Glutamatergic neuron (in vitro differentiated cells): ENCODE data around the gene SDC3. TPM values are rescaled to one million over a fixed set of nuclear protein-coding genes. Genes with fewer than 3 reads are reported as not detected.
"Not testable (repeated sequence)": the region's sequence is repeated elsewhere in the genome, so short reads cannot be mapped to it uniquely, and the experiment has no call there.

Experiments used
- DNase-seq: peaks from one replicate; pipeline ENCODE4 v3.0.0; 2022
- H3K27ac Mint-ChIP-seq: one replicate; pipeline ENCODE4 v1.8.0; 2020; ENCODE audit warnings: mild to moderate bottlenecking, mixed read lengths, inconsistent platforms; ENCODE audit not compliant: unreplicated experiment
- H3K27me3 Mint-ChIP-seq: one replicate; pipeline ENCODE4 v1.8.0; 2020; ENCODE audit warnings: mild to moderate bottlenecking, moderate library complexity, mixed read lengths, inconsistent platforms; ENCODE audit not compliant: unreplicated experiment
- H3K36me3 Mint-ChIP-seq: one replicate; pipeline ENCODE4 v1.8.0; 2020; ENCODE audit warnings: mild to moderate bottlenecking, mixed read lengths, inconsistent platforms; ENCODE audit not compliant: unreplicated experiment
- H3K4me1 Mint-ChIP-seq: one replicate; pipeline ENCODE4 v1.8.0; 2020; ENCODE audit warnings: mild to moderate bottlenecking, low read depth, mixed read lengths, inconsistent platforms; ENCODE audit not compliant: unreplicated experiment
- H3K4me3 Mint-ChIP-seq: one replicate; pipeline ENCODE4 v1.8.0; 2020; ENCODE audit warnings: mild to moderate bottlenecking, mixed read lengths, inconsistent platforms; ENCODE audit not compliant: unreplicated experiment
- H3K9me3 Mint-ChIP-seq: one replicate; pipeline ENCODE4 v1.8.0; 2020; ENCODE audit warnings: mild to moderate bottlenecking, moderate library complexity, mixed read lengths, inconsistent platforms; ENCODE audit not compliant: unreplicated experiment
- CTCF ChIP-seq: fragments of 200-600 bp; sonication (generic); IDR thresholded peaks from one replicate; pipeline ENCODE4 v1.5.0; 2021; ENCODE audit not compliant: partially characterized antibody, unreplicated experiment
- total RNA-seq: library from RNA; stranded (reverse); fragmentation: NEBNext Ultra II Directional; extraction: Animal tissue kit (Norgen Biotek cat#: 25700); gene quantifications from one replicate; pipeline ENCODE4 v1.2.1, GENCODE V29; 2021; ENCODE audit not compliant: unreplicated experiment

Gene SDC3
- total RNA-seq, 1 donor from 2014 or later: 41.7 TPM

GRCh38 chr1:30950700-30951099 lies 42.1 kb upstream of the SDC3 start:
- DNase-seq: no peak
- Mint-ChIP-seq H3K36me3 (peaks cover 8% of the 10 kb centered on the region), H3K4me3 (no peak overlapping the region), H3K4me1 (no peaks in the 10 kb centered on the region), H3K9me3 (peaks cover 3% of the 10 kb centered on the region), H3K27ac (no peak overlapping the region), H3K27me3 (peaks cover 3% of the 10 kb centered on the region)
- no peak for TF ChIP-seq CTCF

- Mint-ChIP-seq H3K9me3 (peaks cover 3% of the 10 kb centered on the region), H3K27me3 (peaks cover 3% of the 10 kb centered on the region), H3K27ac (no peak overlapping the region), H3K4me1 (no peaks in the 10 kb centered on the region), H3K4me3 (no peak overlapping the region), H3K36me3 (peaks cover 8% of the 10 kb centered on the region)
- TF ChIP-seq CTCF: no peak
- no peak for DNase-seq
Measured at GRCh38 chr1:30950053-30950452, 41.5 kb upstream of the SDC3 start.

- H3K36me3 Mint-ChIP-seq: not testable (repeated sequence)
Measured at GRCh38 chr1:30949487-30949838, 40.9 kb upstream of the SDC3 start.

GRCh38 chr1:30948813-30949486 lies 40.4 kb upstream of the SDC3 start:
- H3K36me3 Mint-ChIP-seq, H3K4me1 Mint-ChIP-seq, H3K27ac Mint-ChIP-seq: not testable (repeated sequence)

More at GRCh38 chr1:30949487-30949838, 40.9 kb upstream of the SDC3 start:
- not testable (repeated sequence) for H3K27me3 Mint-ChIP-seq, DNase-seq, H3K9me3 Mint-ChIP-seq, H3K4me3 Mint-ChIP-seq, H3K4me1 Mint-ChIP-seq, H3K27ac Mint-ChIP-seq

GRCh38 chr1:30948278-30948677 lies 39.7 kb upstream of the SDC3 start:
- Mint-ChIP-seq H3K4me1 (no peaks in the 10 kb centered on the region), H3K27me3 (peaks cover 3% of the 10 kb centered on the region), H3K4me3 (no peak overlapping the region), H3K9me3 (peaks cover 9% of the 10 kb centered on the region), H3K27ac (no peak overlapping the region), H3K36me3 (peaks cover 15% of the 10 kb centered on the region)
- TF ChIP-seq CTCF: no peak
- no peak for DNase-seq

More at GRCh38 chr1:30948813-30949486, 40.4 kb upstream of the SDC3 start:
- not testable (repeated sequence) for H3K9me3 Mint-ChIP-seq, DNase-seq, H3K27me3 Mint-ChIP-seq, H3K4me3 Mint-ChIP-seq

- Mint-ChIP-seq H3K27ac (no peak overlapping the region), H3K27me3 (peaks cover 3% of the 10 kb centered on the region), H3K4me3 (no peak overlapping the region), H3K4me1 (no peaks in the 10 kb centered on the region), H3K9me3 (peaks cover 14% of the 10 kb centered on the region), H3K36me3 (peaks cover 15% of the 10 kb centered on the region)
- no peak for DNase-seq
- no peak for TF ChIP-seq CTCF
Measured at GRCh38 chr1:30947212-30947611, 38.7 kb upstream of the SDC3 start.
